Measurements from ENCODE around the gene CASK. TPM values are rescaled to one million over a fixed set of nuclear protein-coding genes. Genes with fewer than 3 reads are reported as not detected.

CASK gene
- total RNA-seq, 1 experiment from 2014 or later: 33.5 TPM

GRCh38 chrX:41705042-41705441 lies 218.3 kb downstream of the CASK start:
- intact Hi-C loops (cut with micrococcal nuclease; ENCODE audit: unreplicated experiment) (no loop called here), in situ Hi-C loops (cut with HindIII; ENCODE audit: low pct_unique_long_range_greater_than_20kb, low sequenced_read_pairs) (no loop called here)
- ChIA-PET CTCF (no interaction called here), POLR2A (no interaction called here)
- Histone ChIP-seq H3K36me3 (ENCODE audit: control insufficient read depth, insufficient read depth, low read length) (no peaks in the 10 kb centered on the region), H3K4me1 (ENCODE audit: control insufficient read depth, insufficient read depth, low read length) (no peaks in the 10 kb centered on the region), H3K9me3 (ENCODE audit: control insufficient read depth, insufficient read depth, low read depth, low read length) (no peaks in the 10 kb centered on the region), H3K27ac (ENCODE audit: low read length) (no peak overlapping the region), H3K27me3 (ENCODE audit: control insufficient read depth, insufficient read depth, low read length) (no peaks in the 10 kb centered on the region), H3K4me3 (ENCODE audit: low read depth in 2 of 2, low read length in 2 of 2) (no peak overlapping the region)
- TF ChIP-seq SIN3A (IDR thresholded peaks at IDR 0.05; ENCODE audit: borderline replicate concordance, insufficient read depth, low read depth, low read length) (no peak), TCF7L2 (IDR thresholded peaks at IDR 0.05; ENCODE audit: low read depth, low read length) (no peak), CTCF (IDR thresholded peaks at IDR 0.05) (no peak), REST (IDR thresholded peaks at IDR 0.05; ENCODE audit: insufficient read depth in 1 of 2, low read depth in 2 of 2, low read length in 1 of 2) (no peak), POLR2AphosphoS5 (IDR thresholded peaks at IDR 0.05; ENCODE audit: low read depth, low read length) (no peak)
- BruUV-seq (replicated peaks): no TSS peak
- ATAC-seq (no peak), DNase-seq (ENCODE audit: low read depth, low spot score) (no peak)

DNA sequence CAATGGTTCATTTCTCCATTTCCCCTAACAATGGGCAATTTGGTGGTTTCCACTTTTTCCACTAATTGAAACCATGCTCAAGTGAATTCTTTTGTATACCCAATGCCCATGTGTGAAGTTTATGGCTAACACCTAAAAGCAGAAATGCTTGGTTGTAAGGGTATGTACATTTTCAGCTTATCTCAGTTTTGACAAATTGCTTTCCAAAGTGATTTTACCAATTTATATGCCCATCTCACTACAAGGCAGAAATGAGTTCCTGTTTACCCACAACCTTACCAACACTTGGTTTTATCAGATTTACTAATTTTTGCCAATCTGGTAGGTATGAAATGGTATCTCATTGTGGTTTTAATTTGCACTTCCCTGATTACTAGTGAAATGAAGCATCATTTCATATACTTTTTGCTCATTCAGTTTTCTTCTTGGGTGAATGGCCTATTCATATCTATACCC lies 219.8 kb downstream of the CASK start:
- in situ Hi-C loops (cut with HindIII; ENCODE audit: low pct_unique_long_range_greater_than_20kb, low sequenced_read_pairs) (no loop called here), intact Hi-C loops (cut with micrococcal nuclease; ENCODE audit: unreplicated experiment) (no loop called here)
- H3K9me3 ChIP-seq (ENCODE audit: control insufficient read depth, insufficient read depth, low read depth, low read length): no peaks in the 10 kb centered on the region
- ChIA-PET CTCF (no interaction called here), POLR2A (no interaction called here)
- H3K4me1 ChIP-seq (ENCODE audit: control insufficient read depth, insufficient read depth, low read length): no peaks in the 10 kb centered on the region
- H3K27ac ChIP-seq (ENCODE audit: low read length): no peak overlapping the region
- H3K4me3 ChIP-seq (ENCODE audit: low read depth in 2 of 2, low read length in 2 of 2): no peak overlapping the region
- BruUV-seq (replicated peaks): no TSS peak
- H3K27me3 ChIP-seq (ENCODE audit: control insufficient read depth, insufficient read depth, low read length): no peaks in the 10 kb centered on the region
- ATAC-seq (no peak), DNase-seq (ENCODE audit: low read depth, low spot score) (no peak)
- TF ChIP-seq REST (IDR thresholded peaks at IDR 0.05; ENCODE audit: insufficient read depth in 1 of 2, low read depth in 2 of 2, low read length in 1 of 2) (no peak), TCF7L2 (IDR thresholded peaks at IDR 0.05; ENCODE audit: low read depth, low read length) (no peak), SIN3A (IDR thresholded peaks at IDR 0.05; ENCODE audit: borderline replicate concordance, insufficient read depth, low read depth, low read length) (no peak), POLR2AphosphoS5 (IDR thresholded peaks at IDR 0.05; ENCODE audit: low read depth, low read length) (no peak), CTCF (IDR thresholded peaks at IDR 0.05) (no peak)
- no peaks in the 10 kb centered on the region for H3K36me3 ChIP-seq (ENCODE audit: control insufficient read depth, insufficient read depth, low read length)

All from Panc1 (cell line).